ENCODE data around the gene CDC42EP3.

DNA sequence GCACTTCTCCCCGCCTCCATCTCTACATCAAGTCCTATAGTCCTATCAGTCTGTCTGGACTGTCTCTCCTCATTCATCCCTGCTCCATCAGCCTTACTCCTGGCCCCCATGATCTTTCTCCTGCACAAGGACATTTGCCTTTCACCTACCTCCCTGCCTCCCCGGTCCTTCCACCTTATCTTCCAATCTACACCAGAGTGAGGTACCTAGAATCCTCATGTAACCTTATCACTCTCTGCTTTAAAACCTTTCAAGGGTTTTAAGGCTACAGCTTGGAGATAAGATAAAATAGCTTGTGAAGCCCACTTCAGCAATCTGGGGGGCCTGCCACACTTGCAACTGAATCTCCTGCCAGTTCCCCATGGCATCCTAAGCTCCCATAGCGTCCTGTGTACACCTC lies 12.8 kb downstream of the CDC42EP3 start:
- TF ChIP-seq, protein P1, sequence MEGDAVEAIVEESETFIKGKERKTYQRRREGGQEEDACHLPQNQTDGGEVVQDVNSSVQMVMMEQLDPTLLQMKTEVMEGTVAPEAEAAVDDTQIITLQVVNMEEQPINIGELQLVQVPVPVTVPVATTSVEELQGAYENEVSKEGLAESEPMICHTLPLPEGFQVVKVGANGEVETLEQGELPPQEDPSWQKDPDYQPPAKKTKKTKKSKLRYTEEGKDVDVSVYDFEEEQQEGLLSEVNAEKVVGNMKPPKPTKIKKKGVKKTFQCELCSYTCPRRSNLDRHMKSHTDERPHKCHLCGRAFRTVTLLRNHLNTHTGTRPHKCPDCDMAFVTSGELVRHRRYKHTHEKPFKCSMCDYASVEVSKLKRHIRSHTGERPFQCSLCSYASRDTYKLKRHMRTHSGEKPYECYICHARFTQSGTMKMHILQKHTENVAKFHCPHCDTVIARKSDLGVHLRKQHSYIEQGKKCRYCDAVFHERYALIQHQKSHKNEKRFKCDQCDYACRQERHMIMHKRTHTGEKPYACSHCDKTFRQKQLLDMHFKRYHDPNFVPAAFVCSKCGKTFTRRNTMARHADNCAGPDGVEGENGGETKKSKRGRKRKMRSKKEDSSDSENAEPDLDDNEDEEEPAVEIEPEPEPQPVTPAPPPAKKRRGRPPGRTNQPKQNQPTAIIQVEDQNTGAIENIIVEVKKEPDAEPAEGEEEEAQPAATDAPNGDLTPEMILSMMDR (IDR thresholded peaks at IDR 0.05; ENCODE audit: low read depth, low read length), result no peak
- TF ChIP-seq EZH2phosphoT487 (IDR thresholded peaks at IDR 0.05; ENCODE audit: low read depth), result no peak

All from OCI-LY3 (cell line).